ENCODE data around the gene LITAFD.

The LITAFD gene

DNA sequence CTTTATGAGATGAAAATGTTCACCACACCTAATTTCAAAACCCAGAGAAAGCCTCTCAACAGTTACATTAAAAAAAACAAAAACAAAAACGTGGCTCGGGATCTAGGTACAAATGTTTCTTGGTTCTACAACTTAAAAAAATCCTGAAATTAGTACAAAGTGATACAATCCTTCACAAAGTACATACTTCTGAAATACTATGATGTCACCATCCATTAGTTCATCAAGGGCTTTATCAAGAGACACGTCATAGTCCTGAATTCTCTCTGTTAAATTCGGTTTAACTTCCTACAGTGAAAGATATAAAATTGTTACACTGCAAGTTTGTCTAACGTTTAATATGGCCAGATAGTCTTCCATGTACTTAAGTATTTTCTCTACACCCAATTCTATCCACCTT is 18.2 kb downstream of the LITAFD start:
- TF ChIP-seq, protein P1, sequence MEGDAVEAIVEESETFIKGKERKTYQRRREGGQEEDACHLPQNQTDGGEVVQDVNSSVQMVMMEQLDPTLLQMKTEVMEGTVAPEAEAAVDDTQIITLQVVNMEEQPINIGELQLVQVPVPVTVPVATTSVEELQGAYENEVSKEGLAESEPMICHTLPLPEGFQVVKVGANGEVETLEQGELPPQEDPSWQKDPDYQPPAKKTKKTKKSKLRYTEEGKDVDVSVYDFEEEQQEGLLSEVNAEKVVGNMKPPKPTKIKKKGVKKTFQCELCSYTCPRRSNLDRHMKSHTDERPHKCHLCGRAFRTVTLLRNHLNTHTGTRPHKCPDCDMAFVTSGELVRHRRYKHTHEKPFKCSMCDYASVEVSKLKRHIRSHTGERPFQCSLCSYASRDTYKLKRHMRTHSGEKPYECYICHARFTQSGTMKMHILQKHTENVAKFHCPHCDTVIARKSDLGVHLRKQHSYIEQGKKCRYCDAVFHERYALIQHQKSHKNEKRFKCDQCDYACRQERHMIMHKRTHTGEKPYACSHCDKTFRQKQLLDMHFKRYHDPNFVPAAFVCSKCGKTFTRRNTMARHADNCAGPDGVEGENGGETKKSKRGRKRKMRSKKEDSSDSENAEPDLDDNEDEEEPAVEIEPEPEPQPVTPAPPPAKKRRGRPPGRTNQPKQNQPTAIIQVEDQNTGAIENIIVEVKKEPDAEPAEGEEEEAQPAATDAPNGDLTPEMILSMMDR (IDR thresholded peaks at IDR 0.05; ENCODE audit: insufficient read depth, low read length, missing control alignments): no peak
- ChIA-PET CTCF (interaction anchor here (1.1 to 7.7 kb wide), 4 partner anchors 9 to 118 kb away, joined by 3 to 44 read pairs (median 10); partner anchors contain the start of gene LITAFD), POLR2A (no interaction called here)
- H3K4me3 ChIP-seq (ENCODE audit: low read depth, low read length): no peak overlapping the region
- no peak for DNase-seq (ENCODE audit: low read depth, low spot score)

DNA sequence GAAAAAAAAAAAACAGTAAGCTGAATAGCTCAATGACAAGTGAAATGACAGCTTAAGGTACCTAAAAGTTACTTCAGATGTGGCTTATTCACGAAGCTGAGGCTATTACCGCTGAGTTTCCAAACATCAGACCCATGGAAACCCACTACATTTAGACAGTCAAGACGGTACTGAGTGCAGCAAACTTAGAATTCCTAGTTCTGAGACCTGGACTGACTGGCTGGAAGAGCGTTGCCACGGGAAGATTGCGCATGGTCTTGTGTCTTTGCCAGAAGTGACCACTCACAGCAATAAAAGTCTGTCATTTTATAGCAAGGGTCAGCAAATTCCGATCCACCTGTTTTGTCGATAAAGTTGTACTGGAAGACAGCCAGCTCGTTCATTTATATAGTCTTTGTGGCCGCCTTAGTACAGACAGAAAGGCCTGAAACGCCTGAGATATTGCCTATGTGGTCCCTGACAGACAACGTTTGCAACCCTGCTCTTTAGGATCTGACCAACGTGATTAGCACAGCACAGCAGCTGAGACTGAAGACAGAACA is 19.2 kb downstream of the LITAFD start:
- ChIA-PET POLR2A (no interaction called here), CTCF (interaction anchor here (1.1 to 7.7 kb wide), 5 partner anchors 14 to 234 kb away, joined by 3 to 44 read pairs (median 5); partner anchors contain the start of gene LITAFD)
- H3K4me3 ChIP-seq (ENCODE audit: low read depth, low read length): no peak overlapping the region
- DNase-seq (ENCODE audit: low read depth, low spot score): no peak
- TF ChIP-seq, protein P1 (IDR thresholded peaks at IDR 0.05; ENCODE audit: insufficient read depth, low read length, missing control alignments): no peak

DNA sequence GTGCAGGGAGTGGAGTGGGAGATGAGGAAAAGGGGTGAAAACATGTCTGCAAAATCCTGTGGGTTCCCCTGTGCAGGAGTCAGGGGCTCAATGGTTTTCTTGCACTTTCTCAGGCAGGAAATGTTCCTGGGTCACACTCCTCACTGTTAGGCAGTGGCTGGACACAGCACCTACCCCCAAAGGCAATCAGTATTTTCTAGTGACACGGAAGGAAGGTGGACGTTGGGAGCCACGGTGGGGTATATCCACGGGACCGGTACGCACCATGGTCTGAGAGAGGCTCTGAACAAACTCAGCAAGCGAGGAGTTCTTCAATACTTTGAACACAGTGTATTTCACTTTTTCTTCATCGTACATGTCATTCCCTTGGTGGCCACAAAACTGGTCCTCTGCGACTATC is 20.9 kb downstream of the LITAFD start:
- TF ChIP-seq, protein P1 (IDR thresholded peaks at IDR 0.05; ENCODE audit: insufficient read depth, low read length, missing control alignments): no peak
- no peak overlapping the region for H3K4me3 ChIP-seq (ENCODE audit: low read depth, low read length)
- DNase-seq (ENCODE audit: low read depth, low spot score): no peak
- ChIA-PET POLR2A (no interaction called here), CTCF (interaction anchor here (1.0 to 7.7 kb wide), 3 partner anchors 17 to 266 kb away, joined by 3 to 44 read pairs (median 3); no protein-coding TSS in a partner anchor)

DNA sequence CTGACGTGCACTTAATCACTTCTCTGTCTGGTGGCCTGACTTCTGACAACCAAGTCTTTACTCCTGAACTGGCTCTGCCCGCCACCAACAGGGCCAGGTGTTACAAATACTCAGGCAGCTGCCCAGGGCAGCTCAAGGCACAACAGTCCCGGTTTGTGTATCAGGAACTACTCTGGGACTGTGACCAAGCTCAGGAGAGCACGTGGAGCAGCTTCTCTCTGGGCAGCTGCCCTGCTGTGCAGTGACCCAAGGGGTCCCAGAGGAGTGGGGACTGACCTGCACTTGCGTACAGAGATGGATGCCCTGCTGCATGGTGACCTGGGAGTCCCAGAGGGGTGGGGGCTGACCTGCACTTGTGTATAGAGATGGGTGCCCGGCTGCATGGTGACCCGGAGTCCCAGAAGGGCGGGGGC is 21.9 kb downstream of the LITAFD start:
- POLR2A ChIA-PET: interaction anchor here (0.7 kb wide), 1 partner anchor 9 kb away, joined by 3 read pairs; no protein-coding TSS in a partner anchor
- CTCF ChIA-PET: interaction anchor here (0.6 to 7.7 kb wide), 5 partner anchors 18 to 190 kb away, joined by 3 to 44 read pairs (median 3); no protein-coding TSS in a partner anchor
- TF ChIP-seq, protein P1 (IDR thresholded peaks at IDR 0.05; ENCODE audit: insufficient read depth, low read length, missing control alignments): no peak
- H3K4me3 ChIP-seq (ENCODE audit: low read depth, low read length): no peak overlapping the region
- no peak for DNase-seq (ENCODE audit: low read depth, low spot score)

DNA sequence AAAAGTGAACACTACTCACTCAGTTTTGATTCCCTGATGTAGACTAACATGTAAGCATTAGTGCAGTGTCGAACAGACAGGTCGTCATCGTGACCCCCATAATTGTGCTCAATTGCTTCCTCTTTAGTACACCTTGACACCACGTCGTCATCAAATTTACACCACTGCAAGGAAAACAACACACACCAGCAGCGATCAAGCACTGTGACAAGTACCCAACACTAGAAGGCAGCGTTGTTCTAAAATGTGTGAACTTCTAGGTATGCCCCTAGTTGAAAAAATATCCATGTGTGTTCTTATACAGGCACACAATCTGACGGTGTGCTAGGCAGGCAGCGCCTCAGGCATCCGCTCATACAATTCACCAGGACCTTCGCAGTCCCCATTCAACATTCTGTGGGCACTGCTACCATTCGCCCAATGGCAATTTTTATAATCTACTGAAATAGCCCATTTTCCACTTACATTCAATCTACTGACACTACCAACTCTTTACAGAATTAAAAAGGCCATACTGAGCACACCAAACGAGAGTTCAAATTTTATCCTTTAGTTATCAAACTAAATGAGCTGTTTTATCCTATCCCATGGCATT is 23.1 kb downstream of the LITAFD start:
- TF ChIP-seq, protein P1 (IDR thresholded peaks at IDR 0.05; ENCODE audit: insufficient read depth, low read length, missing control alignments): peak; percentile 58
- no peak overlapping the region for H3K4me3 ChIP-seq (ENCODE audit: low read depth, low read length)
- DNase-seq (ENCODE audit: low read depth, low spot score): no peak
- CTCF ChIA-PET: interaction anchor here (0.7 to 2.0 kb wide), 8 partner anchors 14 to 233 kb away, joined by 3 to 8 read pairs (median 4); no protein-coding TSS in a partner anchor
- POLR2A ChIA-PET: no interaction called here

DNA sequence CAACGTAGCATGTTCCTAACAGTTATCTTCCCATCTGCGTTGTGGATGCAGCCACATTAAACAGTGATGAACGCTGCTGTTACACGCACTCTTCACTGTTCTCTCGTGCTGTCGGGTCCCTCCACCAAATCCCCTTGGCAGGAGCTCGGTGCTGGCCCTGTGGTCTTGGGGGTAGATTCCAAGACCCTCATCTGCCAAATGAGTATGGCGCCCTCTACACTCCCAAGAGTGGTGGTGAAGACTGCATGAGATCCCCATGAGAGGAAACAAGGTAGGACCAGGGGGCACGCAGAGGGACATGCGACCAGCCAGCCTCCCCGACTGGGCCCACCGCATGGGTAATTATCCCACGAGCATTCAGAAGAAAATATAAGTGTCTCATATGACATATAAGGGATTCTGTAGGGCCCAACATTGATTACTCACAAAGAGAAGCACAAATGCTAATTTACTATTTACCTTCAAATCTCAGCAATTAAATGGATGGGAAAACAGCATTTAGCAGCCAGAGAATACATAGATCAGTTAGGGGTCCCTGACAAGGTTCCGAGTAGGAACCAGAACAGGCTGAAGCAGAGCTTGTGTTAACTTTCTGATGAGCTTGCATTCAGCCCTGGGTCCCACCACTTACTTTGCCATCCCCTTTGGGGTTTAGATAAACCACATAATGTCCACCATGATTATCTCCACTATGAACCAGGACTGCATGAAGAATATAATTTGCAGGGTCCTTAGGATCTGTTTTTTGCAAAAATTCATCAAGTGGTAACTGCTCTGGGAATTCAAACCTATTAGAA is 23.8 kb downstream of the LITAFD start:
- TF ChIP-seq, protein P1 (IDR thresholded peaks at IDR 0.05; ENCODE audit: insufficient read depth, low read length, missing control alignments): peak; percentile 16
- DNase-seq (ENCODE audit: low read depth, low spot score): no peak
- ChIA-PET POLR2A (no interaction called here), CTCF (interaction anchor here (0.7 to 2.0 kb wide), 8 partner anchors 14 to 233 kb away, joined by 3 to 8 read pairs (median 4); no protein-coding TSS in a partner anchor)
- H3K4me3 ChIP-seq (ENCODE audit: low read depth, low read length): no peak overlapping the region
